Neural progenitor cell (in vitro differentiated cells): ENCODE results near the gene ASB9. TPM values are rescaled to one million over a fixed set of nuclear protein-coding genes. Genes with fewer than 3 reads are reported as not detected.

Source experiments
- DNase-seq: peaks from one replicate; pipeline ENCODE4 v3.0.0-alpha.2; 2016; ENCODE audit warnings: low spot score
- H2AFZ ChIP-seq: fragments of 200-600 bp; sonication (generic); replicated peaks from 2 replicates; pipeline ENCODE4 v1.6.1; 2016; ENCODE audit warnings: antibody characterized with exemption
- H3F3A ChIP-seq: fragments of 200-600 bp; sonication (generic); 2 replicates; pipeline ENCODE4 v1.6.1; 2016; ENCODE audit warnings: antibody characterized with exemption, low read depth
- H3K27ac ChIP-seq: fragments of 200-600 bp; sonication (generic); 2 replicates; pipeline ENCODE4 v1.5.1; 2016; ENCODE audit warnings: mild to moderate bottlenecking
- H3K27me3 ChIP-seq: fragments of 200-600 bp; sonication (generic); 2 replicates; pipeline ENCODE4 v1.6.1; 2016; ENCODE audit warnings: mild to moderate bottlenecking, moderate library complexity
- H3K36me3 ChIP-seq: fragments of 200-600 bp; sonication (generic); 2 replicates; pipeline ENCODE4 v1.5.1; 2016
- H3K4me1 ChIP-seq: fragments of 200-600 bp; sonication (generic); 2 replicates; pipeline ENCODE4 v1.6.1; 2016; ENCODE audit warnings: mixed run types
- H3K4me2 ChIP-seq: fragments of 200-600 bp; sonication (generic); 2 replicates; pipeline ENCODE4 v1.6.1; 2016
- H3K4me3 ChIP-seq: fragments of 200-600 bp; sonication (generic); 2 replicates; pipeline ENCODE4 v1.5.1; 2016
- H3K79me2 ChIP-seq: fragments of 200-600 bp; sonication (generic); 2 replicates; pipeline ENCODE4 v1.6.1; 2016; ENCODE audit warnings: low read depth
- H3K9ac ChIP-seq: fragments of 200-600 bp; sonication (generic); 2 replicates; pipeline ENCODE4 v1.6.1; 2016
- H3K9me3 ChIP-seq: fragments of 200-600 bp; sonication (generic); 2 replicates; pipeline ENCODE4 v1.5.1; 2016; ENCODE audit warnings: low read depth
- H4K20me1 ChIP-seq: fragments of 200-600 bp; sonication (generic); 2 replicates; pipeline ENCODE4 v1.6.1; 2016; ENCODE audit warnings: low read depth
- H3K27ac Mint-ChIP-seq: 3 replicates; pipeline ENCODE4 v1.8.0; 2021; ENCODE audit warnings: mixed read lengths
- H3K27me3 Mint-ChIP-seq: 2 replicates; pipeline ENCODE4 v1.8.0; 2022; ENCODE audit warnings: low read depth, mild to moderate bottlenecking, inconsistent platforms, moderate library complexity, mixed read lengths; ENCODE audit not compliant: insufficient read depth
- H3K36me3 Mint-ChIP-seq: 3 replicates; pipeline ENCODE4 v1.8.0; 2021; ENCODE audit warnings: mixed read lengths
- H3K4me1 Mint-ChIP-seq: 3 replicates; pipeline ENCODE4 v1.8.0; 2021; ENCODE audit warnings: mixed read lengths
- H3K4me3 Mint-ChIP-seq: 3 replicates; pipeline ENCODE4 v1.8.0; 2021; ENCODE audit warnings: mild to moderate bottlenecking, moderate library complexity, mixed read lengths
- H3K9me3 Mint-ChIP-seq: 3 replicates; pipeline ENCODE4 v1.8.0; 2020; ENCODE audit warnings: mixed read lengths
- EZH2 ChIP-seq: fragments of 200-600 bp; sonication (generic); IDR thresholded peaks from 2 replicates; pipeline ENCODE4 v1.6.1; 2017; ENCODE audit warnings: antibody characterized with exemption, mild to moderate bottlenecking, moderate library complexity
- EZH2phosphoT487 ChIP-seq: fragments of 200-600 bp; sonication (generic); IDR thresholded peaks from 2 replicates; pipeline ENCODE4 v1.6.1; 2017; ENCODE audit warnings: antibody characterized with exemption
- total RNA-seq: library from RNA; depleted of rRNA; stranded (reverse); fragments of >200 nt; gene quantifications from 2 replicates; pipeline ENCODE4 v1.2.3, GENCODE V29; 2015; ENCODE audit warnings: low replicate concordance
- TF ChIP-seq, protein P1 (sequence below): fragments of 200-600 bp; sonication (generic); IDR thresholded peaks from 2 replicates; pipeline ENCODE4 v1.5.1; 2017; ENCODE audit warnings: antibody characterized with exemption, mild to moderate bottlenecking

The ASB9 gene
- total RNA-seq, 1 donor from 2014 or later = 1.1 TPM

DNA sequence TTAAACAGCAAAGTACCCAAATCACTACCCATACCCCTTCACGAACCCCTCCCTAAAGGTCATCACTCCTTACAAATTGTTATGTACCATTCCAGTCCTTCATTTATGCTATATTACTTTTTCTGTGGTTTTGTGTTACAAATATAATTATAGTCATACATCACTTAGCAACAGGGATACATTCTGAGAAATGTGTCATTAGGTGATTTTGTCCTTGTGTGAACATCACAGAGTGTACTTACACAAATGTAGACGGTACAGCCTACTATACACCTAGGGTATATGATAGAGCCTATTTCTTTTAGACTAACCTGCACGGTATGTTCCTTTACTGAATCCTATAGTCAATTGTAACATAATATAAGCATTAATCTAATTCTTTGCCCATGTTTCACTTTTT, 61.9 kb downstream of the ASB9 start:
- Histone ChIP-seq H2AFZ (no peak overlapping the region), H3K27me3 (no peaks in the 10 kb centered on the region), H3F3A (no peaks in the 10 kb centered on the region), H3K4me2 (no peak overlapping the region), H3K9me3 (no peaks in the 10 kb centered on the region), H3K9ac (no peak overlapping the region), H3K36me3 (no peaks in the 10 kb centered on the region), H3K27ac (no peak overlapping the region), H3K4me3 (no peak overlapping the region), H4K20me1 (no peaks in the 10 kb centered on the region), H3K79me2 (no peaks in the 10 kb centered on the region), H3K4me1 (no peaks in the 10 kb centered on the region)
- no peak overlapping the region for H3K4me3 Mint-ChIP-seq
- no peak overlapping the region for H3K27ac Mint-ChIP-seq
- peaks cover 2% of the 10 kb centered on the region for H3K27me3 Mint-ChIP-seq
- no peaks in the 10 kb centered on the region for H3K36me3 Mint-ChIP-seq
- no peaks in the 10 kb centered on the region for H3K4me1 Mint-ChIP-seq
- H3K9me3 Mint-ChIP-seq = no peaks in the 10 kb centered on the region
- TF ChIP-seq EZH2 (no peak), EZH2phosphoT487 (no peak)
- TF ChIP-seq, protein P1, sequence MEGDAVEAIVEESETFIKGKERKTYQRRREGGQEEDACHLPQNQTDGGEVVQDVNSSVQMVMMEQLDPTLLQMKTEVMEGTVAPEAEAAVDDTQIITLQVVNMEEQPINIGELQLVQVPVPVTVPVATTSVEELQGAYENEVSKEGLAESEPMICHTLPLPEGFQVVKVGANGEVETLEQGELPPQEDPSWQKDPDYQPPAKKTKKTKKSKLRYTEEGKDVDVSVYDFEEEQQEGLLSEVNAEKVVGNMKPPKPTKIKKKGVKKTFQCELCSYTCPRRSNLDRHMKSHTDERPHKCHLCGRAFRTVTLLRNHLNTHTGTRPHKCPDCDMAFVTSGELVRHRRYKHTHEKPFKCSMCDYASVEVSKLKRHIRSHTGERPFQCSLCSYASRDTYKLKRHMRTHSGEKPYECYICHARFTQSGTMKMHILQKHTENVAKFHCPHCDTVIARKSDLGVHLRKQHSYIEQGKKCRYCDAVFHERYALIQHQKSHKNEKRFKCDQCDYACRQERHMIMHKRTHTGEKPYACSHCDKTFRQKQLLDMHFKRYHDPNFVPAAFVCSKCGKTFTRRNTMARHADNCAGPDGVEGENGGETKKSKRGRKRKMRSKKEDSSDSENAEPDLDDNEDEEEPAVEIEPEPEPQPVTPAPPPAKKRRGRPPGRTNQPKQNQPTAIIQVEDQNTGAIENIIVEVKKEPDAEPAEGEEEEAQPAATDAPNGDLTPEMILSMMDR = no peak
- DNase-seq = no peak

DNA sequence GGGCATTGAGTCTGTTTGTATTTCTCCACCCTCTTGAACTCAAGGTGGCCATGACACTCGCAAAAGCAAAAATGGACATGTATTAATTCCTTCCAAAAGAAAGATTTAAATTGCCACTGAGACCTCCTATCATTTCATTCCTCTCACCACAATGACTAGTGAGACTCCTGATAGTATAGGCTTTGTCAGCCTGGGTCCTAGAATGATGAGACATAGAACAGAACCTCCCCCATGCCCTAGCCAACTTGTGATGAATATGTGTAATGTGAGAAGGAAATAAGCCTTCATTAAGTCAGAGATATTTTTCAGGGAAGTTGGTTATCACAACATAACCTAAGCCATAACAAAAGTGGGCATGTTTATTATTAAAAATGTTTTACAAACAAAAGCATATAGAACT, 62.5 kb downstream of the ASB9 start:
- Histone ChIP-seq H3K4me3 (no peak overlapping the region), H4K20me1 (no peaks in the 10 kb centered on the region), H3K27ac (no peak overlapping the region), H3K36me3 (no peaks in the 10 kb centered on the region), H3K9ac (no peak overlapping the region), H3K79me2 (no peaks in the 10 kb centered on the region), H3F3A (no peaks in the 10 kb centered on the region), H3K9me3 (no peaks in the 10 kb centered on the region), H3K4me1 (no peaks in the 10 kb centered on the region), H3K4me2 (no peak overlapping the region), H2AFZ (no peak overlapping the region), H3K27me3 (no peaks in the 10 kb centered on the region)
- Mint-ChIP-seq H3K9me3 (no peaks in the 10 kb centered on the region), H3K27ac (no peak overlapping the region), H3K36me3 (no peaks in the 10 kb centered on the region), H3K4me1 (no peaks in the 10 kb centered on the region), H3K4me3 (no peak overlapping the region), H3K27me3 (peaks cover 2% of the 10 kb centered on the region)
- no peak for DNase-seq
- TF ChIP-seq EZH2 (no peak), EZH2phosphoT487 (no peak)
- TF ChIP-seq, protein P1 = no peak

DNA sequence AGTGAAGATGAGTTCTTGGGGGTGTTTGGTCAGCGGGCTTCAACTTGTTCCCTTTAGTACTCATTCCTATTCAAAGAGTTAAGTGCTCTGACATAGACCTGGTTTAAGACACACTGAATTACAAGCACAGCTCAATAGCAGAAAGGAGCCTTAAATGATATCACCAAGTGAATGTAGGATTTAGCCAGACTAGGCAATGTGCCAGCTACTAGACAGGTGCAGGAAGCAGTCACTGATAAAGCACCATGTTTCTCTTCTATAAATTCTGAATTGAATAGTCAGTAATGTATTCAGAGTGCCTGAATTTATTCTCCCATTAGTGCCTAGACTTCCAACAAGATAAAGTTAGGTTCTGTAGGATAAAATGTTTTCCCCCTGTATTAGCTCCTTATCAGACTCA, 63.6 kb downstream of the ASB9 start:
- TF ChIP-seq EZH2phosphoT487 = no peak
- TF ChIP-seq, protein P1 = no peak
- Histone ChIP-seq H3K9ac (no peak overlapping the region), H3K9me3 (no peaks in the 10 kb centered on the region), H3K4me1 (no peaks in the 10 kb centered on the region), H3F3A (no peaks in the 10 kb centered on the region), H3K4me2 (no peak overlapping the region), H2AFZ (no peak overlapping the region), H3K36me3 (no peaks in the 10 kb centered on the region), H3K79me2 (no peaks in the 10 kb centered on the region), H3K4me3 (no peak overlapping the region), H3K27me3 (no peaks in the 10 kb centered on the region), H3K27ac (no peak overlapping the region), H4K20me1 (no peaks in the 10 kb centered on the region)
- H3K4me1 Mint-ChIP-seq = no peaks in the 10 kb centered on the region
- H3K27ac Mint-ChIP-seq = no peak overlapping the region
- no peak for DNase-seq
- no peak overlapping the region for H3K4me3 Mint-ChIP-seq
- H3K9me3 Mint-ChIP-seq = peaks cover 2% of the 10 kb centered on the region
- no peaks in the 10 kb centered on the region for H3K36me3 Mint-ChIP-seq
- peaks cover 2% of the 10 kb centered on the region for H3K27me3 Mint-ChIP-seq
